Transverse colon (tissue), 4 donors: ENCODE data around the gene QKI. TPM values are rescaled to one million over a fixed set of nuclear protein-coding genes. Genes with fewer than 3 reads are reported as not detected.

ENCODE experiments used
- DNase-seq: peaks from one replicate; pipeline ENCODE4 v3.0.0-alpha.2; 2019
- H3K27ac ChIP-seq, 4 donors: fragments of 200-600 bp; sonication (generic); 2 replicates each; pipeline ENCODE4 v1.5.1; 2016 to 2018; ENCODE audit warnings: inconsistent platforms in 4 of 4
- H3K27me3 ChIP-seq: fragments of 200-600 bp; sonication (generic); 2 replicates; pipeline ENCODE4 v1.5.1; 2017; ENCODE audit warnings: inconsistent platforms
- H3K36me3 ChIP-seq, 4 donors: fragments of 200-600 bp; sonication (generic); 2 replicates each; pipeline ENCODE4 v1.5.1; 2017 to 2019; ENCODE audit warnings: inconsistent platforms in 4 of 4
- H3K4me1 ChIP-seq, 4 donors: fragments of 200-600 bp; sonication (generic); 2 replicates each; pipeline ENCODE4 v1.5.1; 2017 to 2020; ENCODE audit warnings: inconsistent platforms in 4 of 4
- H3K4me3 ChIP-seq, 4 donors: fragments of 200-600 bp; sonication (generic); 1 replicate in 1 of 4; 2 replicates in 3 of 4; pipeline versions ENCODE4 v1.5.1 to v1.6.1; 2017 to 2019; ENCODE audit warnings: inconsistent platforms in 4 of 4
- H3K9me3 ChIP-seq, 2 donors: fragments of 200-600 bp; sonication (generic); 2 replicates each; pipeline ENCODE4 v1.5.1; 2017 to 2019; ENCODE audit warnings: inconsistent platforms in 2 of 2
- CTCF ChIP-seq, 5 experiments: fragments of 200-600 bp in 3 of 5; fragments of 450-650 bp in 2 of 5; sonication (generic) in 3 of 5; IDR thresholded peaks; 1 replicate in 2 of 5; 2 replicates in 3 of 5; pipeline ENCODE4 v1.5.1; 2016 to 2017; ENCODE audit warnings: antibody characterized with exemption in 5 of 5, inconsistent platforms in 3 of 5, mild to moderate bottlenecking in 2 of 5, moderate library complexity in 1 of 5
- EP300 ChIP-seq: sonication (generic); formaldehyde crosslinking; IDR thresholded peaks from one replicate; pipeline ENCODE4 v1.6.1; 2017; ENCODE audit warnings: antibody characterized with exemption, low read depth
- POLR2A ChIP-seq: fragments of 450-650 bp; IDR thresholded peaks from one replicate; pipeline ENCODE4 v1.6.1; 2016; ENCODE audit warnings: antibody characterized with exemption, mild to moderate bottlenecking, moderate library complexity
- POLR2AphosphoS5 ChIP-seq, 3 donors: sonication (generic); formaldehyde crosslinking; IDR thresholded peaks; one replicate each; pipeline ENCODE4 v1.6.1; 2016; ENCODE audit warnings: antibody characterized with exemption in 3 of 3
- WGBS, 2 donors: methylation state at CpG; one replicate each; pipeline ENCODE4 v1.1.5; 2018; ENCODE audit warnings: low coverage in 1 of 2; 5-methylcytosine and 5-hydroxymethylcytosine counted together
- in situ Hi-C, 4 donors: fragments of 200-750 bp; cut with MboI; loops; one replicate each; pipeline versions ENCODE4 v1.15.0 to v1.15.1; 2017; ENCODE audit warnings: low sequenced_read_pairs in 3 of 4, low pct_ligation_motif_present in 1 of 4, low pct_unique_long_range_greater_than_20kb in 1 of 4
- intact Hi-C: fragments of 100-400 bp; cut with DNase I; formaldehyde crosslinking; loops from one replicate; pipeline ENCODE4 v1.15.1; 2023; ENCODE audit warnings: low total_unique reads
- total RNA-seq, 4 donors: library from RNA; depleted of rRNA; stranded (reverse); fragments of >200 nt; gene quantifications; one replicate each; pipeline ENCODE4 v1.1.0, GENCODE V29; 2016

The QKI gene
- total RNA-seq, 4 donors from 2014 or later = 8.4 to 41.8 (median 22.7) TPM

GRCh38 chr6:163449076-163449475, 34.6 kb downstream of the QKI start:
- TF ChIP-seq POLR2A (no peak), POLR2AphosphoS5 (IDR thresholded peaks at IDR 0.05) (no peak), EP300 (no peak), CTCF (IDR thresholded peaks at IDR 0.05) (no peak)
- 18 to 26% methylated on average over 1 of the region's 1 CpG for WGBS, 2 donors
- Histone ChIP-seq H3K9me3 (no peaks in the 10 kb centered on the region), H3K27me3 (no peaks in the 10 kb centered on the region), H3K4me3 (no peak overlapping the region), H3K4me1 (peaks cover 0 to 27% (median 2%) of the 10 kb centered on the region in 4 donors), H3K27ac (no peak overlapping the region), H3K36me3 (no peaks in the 10 kb centered on the region)
- intact Hi-C loops (no loop called here), in situ Hi-C loops (loop anchor here in 1 of 4 donors (25.0 kb wide), 1 partner anchor 513 kb away; no protein-coding TSS in a partner anchor)
- DNase-seq = no peak

GRCh38 chr6:163454425-163454824, 39.9 kb downstream of the QKI start:
- Histone ChIP-seq H3K9me3 (no peaks in the 10 kb centered on the region), H3K36me3 (no peaks in the 10 kb centered on the region), H3K4me3 (no peak overlapping the region), H3K27me3 (no peaks in the 10 kb centered on the region), H3K27ac (no peak overlapping the region), H3K4me1 (peaks cover 0 to 28% (median 4%) of the 10 kb centered on the region in 4 donors)
- TF ChIP-seq POLR2AphosphoS5 (IDR thresholded peaks at IDR 0.05) (no peak), EP300 (no peak), CTCF (IDR thresholded peaks at IDR 0.05) (no peak), POLR2A (no peak)
- DNase-seq = no peak
- 85 to 90% methylated on average over 2 of the region's 2 CpGs for WGBS, 2 donors
- intact Hi-C loops (no loop called here), in situ Hi-C loops (no loop called here)

GRCh38 chr6:163455552-163455951, 41.0 kb downstream of the QKI start:
- TF ChIP-seq CTCF (IDR thresholded peaks at IDR 0.05) (no peak), POLR2A (no peak), POLR2AphosphoS5 (IDR thresholded peaks at IDR 0.05) (no peak), EP300 (no peak)
- in situ Hi-C loops = no loop called here
- H3K4me1 ChIP-seq = peaks cover 0 to 38% (median 7%) of the 10 kb centered on the region in 4 donors
- no peaks in the 10 kb centered on the region for H3K27me3 ChIP-seq
- H3K4me3 ChIP-seq = no peak overlapping the region
- H3K27ac ChIP-seq = no peak overlapping the region
- no peaks in the 10 kb centered on the region for H3K36me3 ChIP-seq
- DNase-seq = no peak
- H3K9me3 ChIP-seq = no peaks in the 10 kb centered on the region
- intact Hi-C loops = no loop called here

GRCh38 chr6:163457637-163458561, 43.4 kb downstream of the QKI start:
- Histone ChIP-seq H3K36me3 (no peaks in the 10 kb centered on the region), H3K4me3 (no peak overlapping the region), H3K4me1 (peaks cover 0 to 46% (median 7%) of the 10 kb centered on the region in 4 donors), H3K27me3 (no peaks in the 10 kb centered on the region), H3K9me3 (no peaks in the 10 kb centered on the region), H3K27ac (peak overlapping the region in 1 of 4 donors; percentile 13)
- DNase-seq = peak; percentile 11
- 74 to 79% methylated on average over 2 to 3 of the region's 3 CpGs for WGBS, 2 donors
- in situ Hi-C loops (no loop called here), intact Hi-C loops (no loop called here)
- TF ChIP-seq POLR2A (no peak), CTCF (IDR thresholded peaks at IDR 0.05) (no peak), EP300 (no peak), POLR2AphosphoS5 (IDR thresholded peaks at IDR 0.05) (peak in 2 of 3 donors; percentile 11 to 13)
